ENCODE results near the gene GKN1.

Gene GKN1

DNA sequence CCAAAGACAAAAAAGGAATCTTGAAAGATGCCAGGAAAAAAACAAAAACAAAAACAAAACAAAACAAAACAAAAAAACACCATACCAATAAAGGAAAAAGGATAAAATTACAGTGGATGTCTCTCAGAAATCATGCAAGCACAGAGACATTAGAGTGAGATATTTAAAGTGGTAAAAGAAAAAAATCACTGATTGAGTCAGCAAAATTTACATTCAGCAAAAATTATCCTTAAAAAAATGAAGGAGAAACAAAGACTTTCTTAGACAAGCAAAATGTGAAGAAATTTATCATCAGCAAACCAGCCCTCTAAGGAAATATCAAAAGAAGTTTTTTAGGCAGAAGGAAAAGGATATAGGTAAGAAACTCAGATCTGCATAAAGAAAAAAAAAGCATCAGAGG, 10.2 kb upstream of the GKN1 start:
- DNase-seq = no peak

DNA sequence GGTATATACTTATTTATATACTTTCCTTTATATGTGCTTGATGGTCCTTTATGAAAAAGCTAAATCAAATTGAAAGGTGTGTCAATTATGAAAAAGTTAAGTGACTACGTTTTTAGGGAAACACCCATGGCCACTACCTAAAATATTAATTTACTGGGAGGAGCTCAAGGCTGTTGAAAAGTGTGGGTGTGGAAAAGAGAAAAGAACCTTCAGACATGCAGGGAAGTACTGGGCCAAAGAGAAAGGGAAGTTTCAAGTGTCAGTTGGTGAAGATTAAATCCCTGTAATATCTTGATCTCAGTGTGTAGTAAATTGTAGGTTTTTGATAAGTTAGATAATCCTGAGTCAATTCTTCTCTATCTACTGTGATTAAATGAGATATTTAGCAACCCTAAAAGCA, 6.2 kb upstream of the GKN1 start:
- DNase-seq = no peak

DNA sequence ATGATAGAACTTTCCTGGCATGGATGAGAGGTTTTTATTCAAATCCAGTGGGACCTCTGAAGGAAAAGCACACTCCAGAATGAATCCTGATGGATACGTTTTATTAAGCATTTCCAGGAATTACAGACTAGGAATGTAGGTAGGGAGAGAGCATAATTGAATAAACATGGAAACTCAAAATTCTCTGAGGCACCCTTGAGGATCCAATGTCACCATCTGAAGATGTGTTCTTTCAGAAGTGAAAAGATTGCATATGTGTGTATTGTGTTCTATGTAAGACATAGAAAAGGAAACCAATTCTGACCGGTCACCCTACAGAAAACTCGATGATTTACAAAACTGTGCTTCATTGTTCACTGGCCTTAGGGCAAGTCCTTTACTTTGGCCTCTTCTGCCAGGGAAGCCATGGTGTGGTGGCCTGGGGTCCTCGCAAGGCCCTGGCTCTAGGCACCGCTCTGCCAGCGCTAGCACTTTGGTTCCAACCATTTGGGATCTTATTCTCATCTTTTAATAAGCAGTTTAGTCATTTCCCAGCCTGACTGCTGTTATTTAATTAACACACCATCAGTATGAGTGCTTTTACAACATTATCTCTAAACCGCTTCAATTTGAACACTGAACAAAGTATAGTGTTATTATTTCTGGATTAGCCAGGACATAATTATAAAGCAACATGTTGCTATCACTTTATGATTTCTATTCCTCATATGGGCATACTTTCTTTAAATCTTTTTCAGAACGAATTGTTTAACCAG, 4.5 kb upstream of the GKN1 start:
- no peak for DNase-seq

DNA sequence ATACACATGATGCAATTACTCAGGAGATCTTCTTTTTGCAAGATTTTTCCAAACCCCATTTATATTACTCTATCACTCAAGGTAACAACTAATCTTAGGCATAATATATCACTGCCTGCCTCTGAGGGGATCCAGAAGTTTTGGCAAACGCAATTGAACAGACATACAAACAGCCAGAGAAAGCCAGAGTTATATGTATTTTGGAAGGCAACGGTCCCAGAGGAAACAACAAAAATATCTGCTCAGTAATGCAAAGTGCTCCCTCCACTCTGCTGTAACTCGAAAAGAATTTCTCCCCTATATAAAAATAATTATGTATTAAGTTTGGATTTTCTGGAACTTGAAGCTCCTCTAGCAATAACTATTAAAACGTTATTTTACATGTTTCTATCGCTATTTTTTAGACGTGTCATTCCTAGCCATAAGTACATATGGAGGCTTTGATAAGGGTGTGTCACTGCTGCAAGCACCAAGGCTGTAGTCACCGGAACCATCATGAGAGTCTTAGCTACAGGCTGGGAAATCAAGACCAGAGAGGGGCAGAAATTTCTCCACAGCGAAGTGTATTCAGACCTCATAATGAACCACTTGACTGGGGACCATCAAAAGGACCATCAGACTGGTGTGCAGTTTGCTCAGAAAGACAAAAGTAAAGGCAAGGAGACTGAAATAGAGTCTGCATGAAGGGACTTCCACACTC, 3.7 kb upstream of the GKN1 start:
- DNase-seq = no peak

DNA sequence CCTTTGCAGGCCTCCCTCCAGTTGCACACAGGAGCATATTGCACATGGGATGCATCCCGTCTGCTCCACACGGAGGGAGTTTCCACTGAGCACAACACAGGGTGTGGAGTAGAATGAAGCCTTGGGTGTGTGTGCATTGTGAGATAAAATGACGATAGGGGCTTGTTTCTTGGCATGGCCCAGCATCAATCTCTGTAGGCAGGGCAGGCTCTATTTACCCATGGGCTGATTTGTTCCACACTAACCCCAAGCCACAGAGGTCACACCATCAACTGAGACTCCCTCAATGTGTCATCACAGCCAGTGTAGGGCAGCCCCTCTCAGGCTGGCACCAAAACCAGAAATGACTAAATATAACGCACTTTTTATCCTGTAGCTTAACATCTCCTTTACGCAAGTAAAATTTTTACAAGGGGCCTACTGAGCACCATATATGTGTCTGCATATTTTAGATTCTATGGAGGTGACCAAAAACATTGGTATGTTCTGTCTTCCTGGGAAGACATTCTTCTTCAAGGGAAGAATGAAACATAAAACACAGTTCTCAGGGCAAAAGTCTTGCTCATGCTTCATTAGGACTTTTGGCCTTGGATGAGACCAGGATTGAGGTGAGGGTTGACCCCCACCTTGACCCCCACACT, 2.7 kb upstream of the GKN1 start:
- no peak for DNase-seq

DNA sequence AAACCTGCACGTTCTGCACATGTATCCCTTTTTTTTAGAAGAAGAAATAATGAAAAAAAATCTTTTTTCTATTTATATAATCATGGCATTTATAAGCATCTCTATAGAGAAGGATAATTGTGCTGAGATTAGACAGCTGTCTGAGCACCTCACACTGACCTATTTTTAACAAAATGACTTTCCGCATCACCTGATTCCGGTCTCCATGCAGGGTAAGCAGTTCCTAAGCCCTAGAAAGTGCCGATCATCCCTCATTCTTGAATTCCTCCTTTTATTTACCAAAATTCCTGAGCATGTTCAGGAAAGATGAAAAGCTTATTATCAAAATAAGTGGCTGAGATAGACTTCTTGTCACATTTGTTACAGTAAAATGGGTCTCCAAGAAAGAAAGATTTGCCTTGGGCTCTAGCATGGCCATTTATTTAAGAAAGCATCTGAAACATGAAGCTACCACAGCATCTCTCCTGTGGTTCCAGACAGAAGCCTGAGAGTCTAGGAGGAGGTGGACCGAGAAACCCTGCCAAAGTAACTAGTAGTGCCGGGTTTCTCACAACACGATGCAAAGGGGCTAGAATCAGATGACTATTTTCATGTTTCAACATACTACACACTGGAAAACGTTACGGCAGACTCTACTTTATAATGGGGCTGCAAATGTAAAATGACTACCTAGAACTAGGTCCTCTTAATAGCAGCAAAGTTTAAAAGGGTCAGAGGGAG, 670 bp downstream of the GKN1 start:
- DNase-seq = no peak

DNA sequence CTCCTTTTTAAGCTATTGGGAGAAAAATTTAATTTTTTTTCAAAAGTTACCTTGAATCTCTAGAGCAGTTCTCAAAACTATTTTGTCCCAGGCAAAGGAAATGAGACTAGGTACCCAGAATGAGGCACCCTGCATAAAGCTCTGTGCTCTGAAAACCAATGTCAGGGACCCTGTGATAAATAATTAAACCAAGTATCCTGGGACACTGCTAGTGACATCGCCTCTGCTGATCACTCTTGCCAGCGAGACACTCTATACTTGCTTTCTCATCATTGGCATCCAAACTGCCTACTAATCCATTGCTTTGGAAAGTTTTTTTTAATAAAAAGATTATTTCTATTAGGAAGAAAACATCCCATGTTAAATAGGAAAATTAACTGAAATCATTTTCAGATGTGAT, 1.4 kb downstream of the GKN1 start:
- no peak for DNase-seq

DNA sequence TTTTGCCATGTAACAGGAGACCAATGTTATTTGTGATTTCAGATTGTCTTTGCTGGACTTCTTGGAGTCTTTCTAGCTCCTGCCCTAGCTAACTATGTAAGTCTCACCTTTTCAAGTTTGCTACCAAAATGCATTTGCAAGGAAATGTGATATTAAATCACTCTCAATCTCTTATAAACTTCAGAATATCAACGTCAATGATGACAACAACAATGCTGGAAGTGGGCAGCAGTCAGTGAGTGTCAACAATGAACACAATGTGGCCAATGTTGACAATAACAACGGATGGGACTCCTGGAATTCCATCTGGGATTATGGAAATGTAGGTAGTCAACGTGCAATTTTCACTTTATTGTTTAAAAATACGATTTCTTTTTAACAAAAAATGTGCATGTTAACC, 3.0 kb downstream of the GKN1 start:
- DNase-seq = no peak

DNA sequence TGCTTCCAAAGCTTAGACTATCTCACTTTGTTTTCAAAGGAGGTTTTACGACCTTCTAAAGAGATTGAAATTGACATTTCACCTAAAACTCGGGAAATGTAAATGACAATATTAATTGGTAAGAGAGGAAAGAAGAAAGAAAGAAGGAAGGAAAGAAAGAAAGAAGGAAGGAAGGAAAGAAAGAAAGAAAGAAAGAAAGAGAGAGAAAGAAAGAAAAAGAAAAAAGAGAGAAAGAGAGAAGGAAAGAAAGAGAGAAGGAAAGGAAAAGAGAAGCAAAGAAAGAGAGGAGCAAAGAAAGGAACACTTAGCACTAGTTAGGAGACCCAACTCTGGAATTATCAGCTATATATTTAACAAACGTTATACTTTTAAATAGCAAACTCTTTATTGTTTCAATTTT, 3.7 kb downstream of the GKN1 start:
- DNase-seq = no peak

DNA sequence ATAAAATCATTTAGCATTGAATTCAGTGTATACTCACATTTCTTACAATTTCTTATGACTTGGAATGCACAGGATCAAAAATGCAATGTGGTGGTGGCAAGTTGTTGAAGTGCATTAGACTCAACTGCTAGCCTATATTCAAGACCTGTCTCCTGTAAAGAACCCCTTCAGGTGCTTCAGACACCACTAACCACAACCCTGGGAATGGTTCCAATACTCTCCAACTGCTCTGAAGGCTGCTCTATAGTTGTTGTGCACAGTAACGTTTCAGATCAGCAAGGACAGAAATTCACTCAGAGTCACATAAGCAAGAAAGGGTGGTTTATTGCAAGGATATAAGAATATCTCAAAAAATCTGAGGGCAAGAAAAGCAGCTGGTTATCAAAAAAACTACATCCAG, 6.5 kb downstream of the GKN1 start:
- no peak for DNase-seq

DNA sequence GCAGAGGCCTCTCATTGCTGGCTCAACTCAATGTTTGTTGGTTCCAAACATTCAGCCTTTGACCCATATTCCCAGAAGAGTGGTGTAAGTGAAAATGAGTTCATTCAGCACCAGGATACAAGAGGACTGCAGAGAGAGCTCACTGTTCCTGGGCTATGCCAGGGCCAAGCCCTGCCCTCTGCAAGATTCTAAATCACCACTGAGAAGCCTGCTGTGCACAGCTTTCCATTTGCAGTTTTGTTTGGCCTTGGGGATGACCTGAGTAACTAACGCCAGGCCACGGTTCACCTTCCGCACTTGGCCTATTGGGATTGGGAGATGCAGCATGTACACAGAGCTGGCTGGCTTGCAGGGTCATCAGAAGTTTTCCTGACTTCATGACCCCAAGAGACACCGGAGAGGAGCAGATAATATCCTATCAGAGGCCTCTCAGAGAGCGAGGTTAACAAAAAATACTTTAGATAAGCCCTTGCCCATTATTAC, 12.6 kb downstream of the GKN1 start:
- no peak for DNase-seq

DNA sequence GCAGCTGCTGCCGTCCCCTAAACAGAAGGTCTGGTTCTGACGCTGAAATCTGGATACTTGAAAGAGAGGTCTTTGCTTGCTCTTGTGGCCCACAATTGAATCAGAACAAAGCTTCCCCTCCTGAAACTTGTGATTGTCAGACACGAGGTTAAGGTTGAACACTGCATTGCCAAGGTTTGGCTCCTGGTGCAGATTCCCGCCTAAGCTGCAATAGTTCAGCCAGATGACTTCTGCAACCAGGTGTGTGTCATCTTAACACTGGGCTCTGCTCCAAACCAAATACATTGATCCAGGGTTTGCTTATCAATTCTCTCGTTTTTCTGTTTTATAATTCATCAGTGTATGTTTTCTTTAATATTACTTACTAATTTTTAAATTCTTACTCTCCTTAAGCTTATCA, 14.6 kb downstream of the GKN1 start:
- no peak for DNase-seq

DNA sequence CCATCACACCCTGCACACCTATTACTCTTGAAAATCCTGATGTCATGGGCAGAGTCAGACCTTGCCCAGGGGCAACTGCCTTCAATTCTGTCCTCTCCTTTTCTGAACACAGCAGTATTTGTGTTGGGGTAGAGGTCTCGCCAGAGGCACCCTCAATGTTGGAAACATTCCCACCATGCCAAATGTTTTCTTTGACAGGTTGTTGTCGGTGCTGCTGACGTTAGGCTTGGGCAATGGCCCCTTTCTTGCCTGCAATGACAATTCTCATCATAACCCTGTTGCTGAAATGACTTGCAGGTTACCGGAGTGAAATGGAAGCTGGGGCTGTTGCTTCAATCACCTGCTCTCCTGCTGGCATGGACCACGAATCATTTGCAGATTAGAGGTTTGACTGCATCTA, 17.9 kb downstream of the GKN1 start:
- DNase-seq = no peak

DNA sequence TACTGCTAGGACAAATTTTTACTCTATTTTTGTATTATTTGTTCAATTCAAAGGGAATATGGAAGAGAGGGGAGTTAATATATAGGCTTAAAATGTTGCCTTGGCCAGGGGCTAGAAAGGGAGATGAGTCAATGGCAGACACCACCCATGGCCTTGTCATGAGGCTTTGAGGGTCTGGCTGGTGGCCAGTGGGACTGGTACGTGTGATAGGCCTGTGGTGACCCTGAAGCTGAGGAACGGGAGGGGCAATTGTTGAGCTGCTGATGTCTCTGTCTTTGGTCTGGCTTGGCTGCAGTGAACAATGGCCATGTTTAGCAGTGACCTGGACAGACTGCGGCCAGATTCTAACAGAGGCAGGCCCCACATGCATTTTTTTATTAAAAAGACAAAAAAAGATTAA, 18.5 kb downstream of the GKN1 start:
- DNase-seq = no peak

DNA sequence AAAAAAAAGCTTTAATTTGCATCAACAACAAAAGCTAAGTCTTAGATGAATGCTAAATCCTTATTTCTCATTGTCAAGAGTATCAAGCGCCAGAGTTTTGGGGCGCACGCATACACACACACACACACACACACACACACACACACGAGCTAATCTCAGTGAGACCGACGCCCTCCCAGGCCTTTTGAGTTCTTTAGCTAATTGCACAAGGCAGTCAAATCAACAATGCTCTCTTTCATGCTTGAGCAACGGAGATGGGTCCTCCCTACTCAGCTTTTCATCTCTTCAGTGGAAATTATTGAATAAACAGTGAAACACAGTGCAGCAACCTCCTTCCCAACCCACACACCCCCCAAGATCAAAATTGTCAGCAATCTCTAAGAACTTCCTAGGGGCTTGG, 19.2 kb downstream of the GKN1 start:
- DNase-seq = no peak

DNA sequence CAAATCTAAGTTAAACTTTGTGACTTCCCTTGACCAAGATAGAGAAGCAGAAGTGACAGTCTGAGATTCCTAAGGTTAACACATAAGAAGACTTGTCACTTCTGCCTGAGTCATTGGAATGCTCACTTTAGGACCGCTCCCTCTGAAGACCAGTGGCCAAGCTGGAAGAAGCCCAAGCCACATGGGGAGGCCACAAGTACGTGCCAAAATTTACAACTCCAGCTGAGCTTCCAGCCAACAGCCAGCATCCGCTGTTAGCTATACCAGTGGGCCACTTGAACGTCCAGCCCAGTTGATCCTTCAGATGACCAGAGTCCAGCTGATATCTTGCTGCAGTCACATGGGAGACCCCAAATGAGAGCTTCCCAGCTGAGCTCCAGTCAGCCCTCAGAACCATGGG, 20.4 kb downstream of the GKN1 start:
- no peak for DNase-seq

DNA sequence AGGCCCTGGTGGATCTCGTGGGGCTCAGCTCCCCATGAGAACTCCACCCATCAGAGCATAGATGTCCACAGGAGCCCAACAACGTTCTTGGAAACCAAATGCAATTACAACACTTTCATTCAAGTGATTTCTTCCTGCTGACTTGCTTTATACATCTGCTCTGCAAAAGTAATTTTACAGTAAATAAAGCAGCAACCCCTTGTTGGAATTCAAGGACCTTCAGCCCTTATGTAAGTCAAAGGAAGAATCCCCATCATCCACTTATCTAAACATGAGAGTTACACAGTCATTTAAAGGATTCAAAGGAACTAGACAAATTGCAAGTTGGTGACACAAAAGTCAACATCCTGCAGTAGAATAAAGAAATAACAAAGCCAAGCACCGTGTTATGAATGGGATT, 21.5 kb downstream of the GKN1 start:
- no peak for DNase-seq

DNA sequence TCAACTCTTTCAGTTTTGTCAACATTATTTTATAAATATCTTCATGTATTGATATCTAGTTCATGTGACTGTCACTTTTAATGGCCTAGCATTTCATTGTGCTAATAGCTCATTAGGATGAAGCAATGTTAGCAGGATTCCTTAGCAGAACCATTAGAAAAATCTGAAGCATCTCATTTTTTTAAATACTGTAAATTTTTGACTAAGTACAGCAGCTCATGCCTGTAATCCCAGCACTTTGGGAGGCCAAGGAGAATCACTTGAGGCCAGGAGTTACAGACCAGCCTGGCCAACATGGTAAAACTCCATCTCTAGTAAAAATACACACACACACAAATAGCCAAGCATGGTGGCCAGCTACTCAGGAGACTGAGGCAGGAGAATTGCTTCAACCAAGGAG, 23.0 kb downstream of the GKN1 start:
- DNase-seq = no peak

DNA sequence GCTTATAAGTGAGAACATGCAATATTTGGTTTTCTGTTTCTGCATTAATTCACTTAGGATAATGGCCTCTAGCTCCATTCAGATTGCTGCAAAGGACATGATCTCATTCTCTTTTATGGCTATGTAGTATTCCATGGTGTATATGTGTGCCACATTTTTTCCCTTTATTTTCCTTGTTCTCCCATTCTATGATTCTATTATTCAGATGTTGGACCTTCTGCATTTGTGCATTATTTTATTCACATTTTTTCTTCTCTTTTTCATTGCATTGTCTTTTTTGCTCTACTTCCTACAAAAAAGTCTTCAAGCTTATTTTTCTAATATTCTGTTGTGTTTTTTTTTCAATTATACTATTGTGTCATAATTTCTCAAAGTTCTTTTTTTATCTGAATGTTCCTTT, 27.4 kb downstream of the GKN1 start:
- no peak for DNase-seq

DNA sequence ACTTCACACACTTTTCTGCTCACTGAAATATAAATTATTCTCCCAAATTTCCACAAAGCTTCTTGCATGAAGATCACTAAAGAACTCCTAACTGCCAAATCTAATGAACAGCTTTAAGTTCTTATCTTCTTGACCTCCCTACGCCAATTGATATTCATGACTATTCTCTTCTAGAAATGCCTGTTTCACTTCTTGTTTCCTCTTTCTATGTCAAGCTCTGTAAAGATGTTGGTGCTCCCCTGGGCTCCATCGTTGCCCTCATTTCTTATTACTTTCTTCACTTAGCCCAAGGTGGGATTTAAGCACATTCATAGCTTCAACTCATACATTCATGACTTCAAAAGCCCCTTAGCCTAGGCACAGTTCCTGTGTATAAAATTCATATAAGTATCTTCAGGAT, 29.3 kb downstream of the GKN1 start:
- no peak for DNase-seq

DNA sequence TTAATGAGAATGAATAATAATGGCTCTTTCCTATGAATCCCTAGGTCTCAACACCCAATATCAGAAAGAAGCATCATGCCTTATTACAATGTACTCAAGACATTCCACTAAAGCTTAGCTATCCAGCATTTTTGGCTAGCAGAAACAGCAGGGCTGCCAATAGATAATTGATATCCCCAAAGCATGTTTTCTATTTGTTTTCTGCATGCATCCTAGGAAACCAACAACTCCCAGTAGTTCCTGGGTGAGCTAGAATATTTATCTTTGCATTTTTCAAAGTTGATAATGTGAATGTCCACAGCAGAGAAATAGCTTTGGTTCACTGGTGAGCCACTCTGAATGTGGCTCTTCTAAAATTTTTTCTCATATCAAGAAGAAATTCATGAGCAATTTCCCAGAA, 32.7 kb downstream of the GKN1 start:
- DNase-seq = no peak

DNA sequence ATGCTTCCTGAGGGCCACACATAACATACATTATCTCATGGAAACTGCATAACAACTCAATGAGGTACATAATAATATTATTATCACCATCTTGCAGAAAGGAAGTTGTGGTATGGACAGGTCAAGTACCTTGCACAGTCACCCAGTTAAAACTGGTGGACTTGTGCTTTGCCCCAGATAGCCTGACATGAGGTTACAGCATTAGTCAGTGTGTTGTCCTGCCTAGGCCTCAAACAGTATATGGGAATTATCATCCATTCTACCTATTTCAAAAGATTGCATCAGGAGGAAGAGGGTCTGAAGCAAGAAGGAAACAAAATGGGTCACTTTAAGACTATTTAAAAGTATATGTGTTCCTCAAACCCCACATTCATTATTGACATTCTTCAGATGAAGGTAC, 33.2 kb downstream of the GKN1 start:
- no peak for DNase-seq

DNA sequence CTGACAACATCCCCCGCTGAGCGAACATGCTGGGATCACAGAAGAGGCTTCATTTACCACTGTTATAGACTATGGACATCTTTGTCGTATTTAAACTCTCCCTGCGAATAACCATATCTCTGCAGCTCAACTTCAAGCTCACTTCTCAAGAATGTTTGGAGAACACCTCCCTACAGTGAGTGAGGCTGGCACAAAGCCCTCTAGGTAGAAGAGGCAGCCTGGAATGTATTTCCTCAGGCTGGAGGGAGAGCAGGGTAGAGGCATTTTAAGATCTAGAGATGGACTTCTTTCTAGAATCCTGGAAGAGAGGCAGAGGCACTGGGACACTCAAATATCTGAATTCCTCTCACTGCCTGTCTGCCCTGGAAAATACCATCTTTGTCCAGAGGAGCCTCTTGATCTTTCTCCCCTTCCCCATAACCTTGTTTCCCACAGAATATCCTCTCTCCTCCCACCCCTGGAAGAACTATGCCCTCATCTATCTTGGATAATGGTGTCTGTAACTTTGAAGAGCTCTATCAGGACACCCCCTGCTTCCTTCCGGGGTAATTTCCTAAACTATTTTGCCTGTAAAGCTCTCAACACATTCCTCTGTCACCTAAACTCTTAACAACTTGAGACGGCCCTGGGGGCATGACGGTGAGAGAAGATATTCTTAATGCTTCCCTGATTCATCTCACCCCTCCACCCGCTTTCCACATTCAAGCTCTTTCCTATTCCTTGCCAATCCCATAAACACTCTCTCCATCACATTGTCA, 36.2 kb downstream of the GKN1 start:
- DNase-seq = no peak
